Peyer's patch (tissue), 4 donors: Measurements from ENCODE around the gene PTPRM.

Experiments
- POLR2A ChIP-seq, 2 donors: fragments of 450-650 bp; IDR thresholded peaks; one replicate each; pipeline ENCODE4 v1.5.1; 2017; ENCODE audit warnings: antibody characterized with exemption in 2 of 2, mild to moderate bottlenecking in 2 of 2, moderate library complexity in 2 of 2
- TF ChIP-seq, protein P1 (sequence below), 6 experiments: fragments of 450-650 bp in 4 of 6; fragments of 200-600 bp in 2 of 6; sonication (generic) in 1 of 6; IDR thresholded peaks; one replicate each; pipeline ENCODE4 v1.5.1; 2017 to 2019; ENCODE audit warnings: antibody characterized with exemption in 6 of 6, mild to moderate bottlenecking in 3 of 6, moderate library complexity in 1 of 6

DNA sequence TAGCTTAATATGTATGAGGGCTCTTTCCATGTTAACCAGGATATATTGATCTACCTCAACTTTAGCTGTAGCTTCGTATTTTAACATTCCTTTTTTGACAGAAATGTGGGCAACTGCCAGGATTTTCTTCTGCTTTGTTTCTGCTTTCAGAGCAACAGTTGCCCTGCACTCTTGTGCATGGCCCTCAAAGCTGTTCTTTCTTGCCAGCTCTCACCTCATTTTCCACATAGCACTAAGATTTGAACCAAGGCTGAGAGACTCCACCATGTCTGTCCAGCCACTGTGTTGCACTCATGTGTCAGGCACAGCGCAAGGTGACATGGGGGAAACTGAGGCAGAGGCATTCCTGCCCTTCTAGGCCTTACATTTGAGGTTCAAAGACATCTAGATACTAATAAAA lies 619.3 kb downstream of the PTPRM start:
- no peak for TF ChIP-seq POLR2A (IDR thresholded peaks at IDR 0.05)
- TF ChIP-seq, protein P1, sequence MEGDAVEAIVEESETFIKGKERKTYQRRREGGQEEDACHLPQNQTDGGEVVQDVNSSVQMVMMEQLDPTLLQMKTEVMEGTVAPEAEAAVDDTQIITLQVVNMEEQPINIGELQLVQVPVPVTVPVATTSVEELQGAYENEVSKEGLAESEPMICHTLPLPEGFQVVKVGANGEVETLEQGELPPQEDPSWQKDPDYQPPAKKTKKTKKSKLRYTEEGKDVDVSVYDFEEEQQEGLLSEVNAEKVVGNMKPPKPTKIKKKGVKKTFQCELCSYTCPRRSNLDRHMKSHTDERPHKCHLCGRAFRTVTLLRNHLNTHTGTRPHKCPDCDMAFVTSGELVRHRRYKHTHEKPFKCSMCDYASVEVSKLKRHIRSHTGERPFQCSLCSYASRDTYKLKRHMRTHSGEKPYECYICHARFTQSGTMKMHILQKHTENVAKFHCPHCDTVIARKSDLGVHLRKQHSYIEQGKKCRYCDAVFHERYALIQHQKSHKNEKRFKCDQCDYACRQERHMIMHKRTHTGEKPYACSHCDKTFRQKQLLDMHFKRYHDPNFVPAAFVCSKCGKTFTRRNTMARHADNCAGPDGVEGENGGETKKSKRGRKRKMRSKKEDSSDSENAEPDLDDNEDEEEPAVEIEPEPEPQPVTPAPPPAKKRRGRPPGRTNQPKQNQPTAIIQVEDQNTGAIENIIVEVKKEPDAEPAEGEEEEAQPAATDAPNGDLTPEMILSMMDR (IDR thresholded peaks at IDR 0.05), result no peak
